Fibroblast of lung (primary cell): ENCODE data around the gene ADAM33. TPM values are rescaled to one million over a fixed set of nuclear protein-coding genes. Genes with fewer than 3 reads are reported as not detected.

ENCODE experiments used
- DNase-seq, 2 donors: peaks; one replicate each; pipeline versions ENCODE4 v3.0.0 to v3.0.0-alpha.2; 2010; ENCODE audit warnings: low read depth in 2 of 2
- H2AFZ ChIP-seq: 2 replicates; pipeline ENCODE4 v1.5.1; 2012; ENCODE audit warnings: low read length, control low read depth, inconsistent platforms
- H3K27ac ChIP-seq: 2 replicates; pipeline ENCODE4 v1.5.1; 2011; ENCODE audit warnings: low read length, control low read depth; ENCODE audit not compliant: insufficient read depth
- H3K27me3 ChIP-seq: 2 replicates; pipeline ENCODE4 v1.5.1; 2011; ENCODE audit warnings: mild to moderate bottlenecking, low read length; ENCODE audit not compliant: control insufficient read depth, insufficient read depth
- H3K36me3 ChIP-seq: 2 replicates; pipeline ENCODE4 v1.5.1; 2011; ENCODE audit warnings: low read length; ENCODE audit not compliant: control insufficient read depth, insufficient read depth
- H3K4me1 ChIP-seq: 2 replicates; pipeline ENCODE4 v1.5.1; 2011; ENCODE audit warnings: low read length; ENCODE audit not compliant: control insufficient read depth, insufficient read depth; ENCODE audit errors: extremely low read depth
- H3K4me2 ChIP-seq: 2 replicates; pipeline ENCODE4 v1.5.1; 2011; ENCODE audit warnings: low read length, control low read depth; ENCODE audit not compliant: insufficient read depth; ENCODE audit errors: extremely low read depth
- H3K4me3 ChIP-seq, 4 experiments: fragments of 200-600 bp in 1 of 4; sonication (generic) in 1 of 4; replicated peaks in 1 of 4; 2 replicates each; pipeline ENCODE4 v1.5.1; 2011 to 2016; ENCODE audit warnings: low read length in 4 of 4, low read depth in 3 of 4, mild to moderate bottlenecking in 3 of 4, control low read depth in 2 of 4, inconsistent platforms in 1 of 4, mixed read lengths in 1 of 4; ENCODE audit not compliant: insufficient read depth in 1 of 4; ENCODE audit errors: control extremely low read depth in 1 of 4
- H3K79me2 ChIP-seq: 2 replicates; pipeline ENCODE4 v1.5.1; 2012; ENCODE audit warnings: mild to moderate bottlenecking, low read length, inconsistent platforms; ENCODE audit not compliant: control insufficient read depth, insufficient read depth
- H3K9ac ChIP-seq: 2 replicates; pipeline ENCODE4 v1.5.1; 2011; ENCODE audit warnings: mild to moderate bottlenecking, low read length, control low read depth; ENCODE audit not compliant: insufficient read depth
- H3K9me3 ChIP-seq: 2 replicates; pipeline ENCODE4 v1.5.1; 2012; ENCODE audit warnings: low read depth, low read length; ENCODE audit not compliant: control insufficient read depth, insufficient read depth
- H4K20me1 ChIP-seq: 2 replicates; pipeline ENCODE4 v1.5.1; 2011; ENCODE audit warnings: low read length; ENCODE audit not compliant: control insufficient read depth, insufficient read depth; ENCODE audit errors: extremely low read depth
- CTCF ChIP-seq, 2 donors: IDR thresholded peaks in 1 of 2; conservative IDR thresholded peaks in 1 of 2; 1 replicate in 1 of 2; 2 replicates in 1 of 2; pipeline ENCODE4 v1.5.1; 2011 to 2012; ENCODE audit warnings: low read length in 2 of 2, control low read depth in 1 of 2, inconsistent platforms in 1 of 2, low read depth in 1 of 2, mild to moderate bottlenecking in 1 of 2
- EZH2 ChIP-seq: IDR thresholded peaks from 2 replicates; pipeline ENCODE4 v1.5.1; 2012; ENCODE audit warnings: low read length, control low read depth, mild to moderate bottlenecking; ENCODE audit errors: missing control alignments
- polyA plus RNA-seq, 2 donors: library from polyadenylated mRNA; depleted of rRNA in 1 of 2; stranded (reverse) in 1 of 2; unstranded in 1 of 2; fragments of >200 nt; gene quantifications; 2 replicates each; pipeline ENCODE4 v1.2.1, GENCODE V29; 2011 to 2012; ENCODE audit warnings: missing spikeins in 1 of 2
- total RNA-seq: library from RNA; depleted of rRNA; stranded (reverse); fragments of >200 nt; gene quantifications from 2 replicates; pipeline ENCODE4 v1.2.1, GENCODE V29; 2014

ADAM33 gene
- total and polyA plus RNA-seq, 2 donors (not counting 1 experiment from before 2014, with no cell fraction given): 29.4 to 67.9 TPM

- Histone ChIP-seq H3K9me3 (no peaks in the 10 kb centered on the region), H3K27me3 (no peaks in the 10 kb centered on the region), H3K4me2 (no peak overlapping the region), H3K4me1 (no peaks in the 10 kb centered on the region), H2AFZ (no peak overlapping the region), H3K79me2 (no peaks in the 10 kb centered on the region), H3K4me3 (no peak overlapping the region), H4K20me1 (no peaks in the 10 kb centered on the region), H3K36me3 (peaks cover under 1% of the 10 kb centered on the region), H3K9ac (no peak overlapping the region), H3K27ac (no peak overlapping the region)
- TF ChIP-seq CTCF (conservative IDR thresholded peaks at IDR 0.05 in 1 of 2, IDR thresholded peaks at IDR 0.05 in 1 of 2; ENCODE audit: low read depth in 1 of 2, low read length in 2 of 2) (no peak), EZH2 (no peak)
- DNase-seq: no peak
These were observed 41.6 kb downstream of the ADAM33 start for GRCh38 chr20:3640259-3640658.

GRCh38 chr20:3635346-3635745 is 46.5 kb downstream of the ADAM33 start:
- H2AFZ ChIP-seq: no peak overlapping the region
- no peak for DNase-seq
- H3K4me3 ChIP-seq: no peak overlapping the region
- TF ChIP-seq CTCF (conservative IDR thresholded peaks at IDR 0.05 in 1 of 2, IDR thresholded peaks at IDR 0.05 in 1 of 2; ENCODE audit: low read depth in 1 of 2, low read length in 2 of 2): no peak
- no peak for TF ChIP-seq EZH2
- no peak overlapping the region for H3K27ac ChIP-seq
- no peaks in the 10 kb centered on the region for H3K4me1 ChIP-seq
- H3K9ac ChIP-seq: no peak overlapping the region
- no peaks in the 10 kb centered on the region for H3K36me3 ChIP-seq
- no peaks in the 10 kb centered on the region for H3K9me3 ChIP-seq
- H3K27me3 ChIP-seq: no peaks in the 10 kb centered on the region
- no peak overlapping the region for H3K4me2 ChIP-seq
- no peaks in the 10 kb centered on the region for H3K79me2 ChIP-seq
- no peaks in the 10 kb centered on the region for H4K20me1 ChIP-seq

- DNase-seq: no peak
- Histone ChIP-seq H3K4me1 (no peaks in the 10 kb centered on the region), H4K20me1 (no peaks in the 10 kb centered on the region), H3K9ac (no peak overlapping the region), H3K27ac (no peak overlapping the region), H3K36me3 (no peaks in the 10 kb centered on the region), H3K4me3 (no peak overlapping the region), H3K4me2 (no peak overlapping the region), H3K79me2 (no peaks in the 10 kb centered on the region), H3K27me3 (no peaks in the 10 kb centered on the region), H2AFZ (no peak overlapping the region), H3K9me3 (no peaks in the 10 kb centered on the region)
- TF ChIP-seq EZH2: no peak
- TF ChIP-seq CTCF (conservative IDR thresholded peaks at IDR 0.05 in 1 of 2, IDR thresholded peaks at IDR 0.05 in 1 of 2; ENCODE audit: low read depth in 1 of 2, low read length in 2 of 2): no peak
These were observed 47.8 kb downstream of the ADAM33 start for GRCh38 chr20:3633913-3634478.
